Astrocyte (in vitro differentiated cells and primary cell): ENCODE measurements around the gene KCNK15.

Experiments used
- CTCF ChIP-seq: IDR thresholded peaks from 2 replicates; pipeline ENCODE4 v1.5.1; 2011; ENCODE audit warnings: low read depth, mild to moderate bottlenecking, inconsistent platforms, low read length, moderate library complexity; ENCODE audit not compliant: insufficient read depth
- EZH2 ChIP-seq: IDR thresholded peaks from 2 replicates; pipeline ENCODE4 v1.6.1; 2012; ENCODE audit warnings: mild to moderate bottlenecking, low read length, inconsistent platforms; ENCODE audit not compliant: insufficient read depth

GRCh38 chr20:44709380-44709779, 36.3 kb upstream of the KCNK15 start:
- TF ChIP-seq CTCF (no peak), EZH2 (no peak)
